ENCODE results near the gene ASIC4. TPM values are rescaled to one million over a fixed set of nuclear protein-coding genes. Genes with fewer than 3 reads are reported as not detected.
A peak's percentile ranks its signal among the peaks of the same experiment; 100 is the strongest.

The ASIC4 gene
- total RNA-seq, 1 experiment from 2014 or later = 0.11 TPM

GRCh38 chr2:219498280-219499057 lies 15.8 kb upstream of the ASIC4 start, which contains the start of gene GMPPA:
Gene GMPPA (plus strand): TSS chr2:219498891. CDS start chr2:219499976, 1,085 bp downstream.
- H4K20me1 ChIP-seq (ENCODE audit: low read length) = no peaks in the 10 kb centered on the region
- peaks cover 21% of the 10 kb centered on the region for H3K4me1 ChIP-seq (ENCODE audit: insufficient read depth, low read length)
- intact Hi-C loops (cut with micrococcal nuclease) = loop anchor here (5.0 kb wide), 1 partner anchor 111 kb away; the partner anchor contains the start of gene DNPEP
- H3K9me2 ChIP-seq (replicated peaks; ENCODE audit: low read length) = no peaks in the 10 kb centered on the region
- peak within 1 kb of the TSS; percentile 95 for H3K9ac ChIP-seq (ENCODE audit: low read length)
- H2AFZ ChIP-seq (ENCODE audit: low read length) = peak within 1 kb of the TSS; percentile 96
- H3K79me2 ChIP-seq (ENCODE audit: low read length) = peaks cover 16% of the 10 kb centered on the region
- ChIA-PET CTCF (interaction anchor here (0.6 to 1.7 kb wide), 10 partner anchors 10 to 788 kb away, joined by 3 to 14 read pairs (median 4); no protein-coding TSS in a partner anchor), POLR2A (ENCODE audit: unreplicated experiment) (interaction anchor here (0.6 to 1.1 kb wide), 9 partner anchors 10 to 111 kb away, joined by 3 to 14 read pairs (median 5); partner anchors contain the start of gene DNPEP)
- peak within 1 kb of the TSS; percentile 95 for H3K4me2 ChIP-seq (ENCODE audit: low read length)
- ATAC-seq (peak; percentile 83), DNase-seq (peak; percentile 99)
- TSS peak; percentile 90 for BruUV-seq (replicated peaks)
- H3K4me3 ChIP-seq (ENCODE audit: low read length) = peak within 1 kb of the TSS; percentile 85
- H3K27ac ChIP-seq (ENCODE audit: low read length) = peak within 1 kb of the TSS; percentile 68
- H3K36me3 ChIP-seq (ENCODE audit: low read depth, low read length) = no peaks in the 10 kb centered on the region
- TF ChIP-seq CTCF (conservative IDR thresholded peaks at IDR 0.05; ENCODE audit: low read depth, low read length) = no peak
- no peak for TF ChIP-seq EZH2 (IDR thresholded peaks at IDR 0.05; ENCODE audit: low read length, unreplicated experiment)
- TF ChIP-seq EZH2phosphoT487 (IDR thresholded peaks at IDR 0.05; ENCODE audit: borderline replicate concordance, low read length) = no peak
- no peaks in the 10 kb centered on the region for H3F3A ChIP-seq (ENCODE audit: low read length, unreplicated experiment)
- H3K9me3 ChIP-seq (ENCODE audit: low read length) = no peaks in the 10 kb centered on the region
- H3K27me3 ChIP-seq (ENCODE audit: low read length) = no peaks in the 10 kb centered on the region

DNA sequence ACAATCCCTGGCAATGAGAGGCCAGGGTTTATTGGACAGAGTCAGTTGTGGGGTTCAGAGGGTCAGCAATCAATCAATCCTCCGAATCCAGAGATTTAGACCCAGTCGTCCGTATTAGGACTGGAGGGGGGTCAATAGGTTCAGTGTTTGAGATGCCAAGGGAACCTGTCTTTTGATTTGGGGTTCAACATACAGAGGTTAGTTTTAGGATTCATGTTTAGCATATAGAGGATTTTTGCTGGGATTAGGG lies 15.3 kb upstream of the ASIC4 start:
- TF ChIP-seq EZH2phosphoT487 (IDR thresholded peaks at IDR 0.05; ENCODE audit: borderline replicate concordance, low read length) (no peak), EZH2 (IDR thresholded peaks at IDR 0.05; ENCODE audit: low read length, unreplicated experiment) (no peak), CTCF (conservative IDR thresholded peaks at IDR 0.05; ENCODE audit: low read depth, low read length) (no peak)
- POLR2A ChIA-PET (ENCODE audit: unreplicated experiment) = interaction anchor here (0.6 to 1.1 kb wide), 6 partner anchors 9 to 112 kb away, joined by 3 to 11 read pairs (median 5); partner anchors contain the start of gene DNPEP
- Histone ChIP-seq H3K27ac (ENCODE audit: low read length) (peak overlapping the region; percentile 27; the same call in 1 of the 2 replicates), H3K36me3 (ENCODE audit: low read depth, low read length) (no peaks in the 10 kb centered on the region), H3K4me1 (ENCODE audit: insufficient read depth, low read length) (peaks cover 21% of the 10 kb centered on the region), H3F3A (ENCODE audit: low read length, unreplicated experiment) (no peaks in the 10 kb centered on the region), H3K4me3 (ENCODE audit: low read length) (peak overlapping the region; percentile 85), H3K4me2 (ENCODE audit: low read length) (peak overlapping the region; percentile 95), H3K9me2 (replicated peaks; ENCODE audit: low read length) (no peaks in the 10 kb centered on the region), H3K27me3 (ENCODE audit: low read length) (no peaks in the 10 kb centered on the region), H4K20me1 (ENCODE audit: low read length) (no peaks in the 10 kb centered on the region), H3K79me2 (ENCODE audit: low read length) (peaks cover 16% of the 10 kb centered on the region), H3K9me3 (ENCODE audit: low read length) (no peaks in the 10 kb centered on the region), H2AFZ (ENCODE audit: low read length) (peak overlapping the region; percentile 96), H3K9ac (ENCODE audit: low read length) (peak overlapping the region; percentile 95)
- DNase-seq = no peak
- CTCF ChIA-PET = interaction anchor here (0.6 to 1.7 kb wide), 7 partner anchors 9 to 789 kb away, joined by 3 to 14 read pairs (median 5); no protein-coding TSS in a partner anchor
- TSS peak; percentile 88 for BruUV-seq (replicated peaks)
- intact Hi-C loops (cut with micrococcal nuclease) = loop anchor here (5.0 kb wide), 1 partner anchor 112 kb away; the partner anchor contains the start of gene DNPEP
- ATAC-seq = no peak

All from PC-3 (cell line).